Measurements from ENCODE around the gene HAVCR2. TPM values are rescaled to one million over a fixed set of nuclear protein-coding genes. Genes with fewer than 3 reads are reported as not detected.

The HAVCR2 gene
- total RNA-seq, 1 experiment from 2014 or later = not detected

- H3K27ac Mint-ChIP-seq = no peak overlapping the region
- H3K79me1 ChIP-seq (ENCODE audit: insufficient read depth, low read depth, low read length, poor library complexity, severe bottlenecking) = no peaks in the 10 kb centered on the region
- H3K9me3 ChIP-seq (ENCODE audit: control insufficient read depth, low read depth, low read length) = no peaks in the 10 kb centered on the region
- H3K23me2 ChIP-seq (ENCODE audit: insufficient read length, low read depth, low read length, poor library complexity, severe bottlenecking) = no peaks in the 10 kb centered on the region
- no peaks in the 10 kb centered on the region for H4K20me1 ChIP-seq (ENCODE audit: control insufficient read depth, insufficient read depth, insufficient read length)
- H3K27ac ChIP-seq (ENCODE audit: insufficient read length, low read depth, low read length) = no peak overlapping the region
- no peaks in the 10 kb centered on the region for H3K4me1 Mint-ChIP-seq
- H2AFZ ChIP-seq (ENCODE audit: low read length) = no peak overlapping the region
- H2BK15ac ChIP-seq (ENCODE audit: low read depth, low read length) = no peak overlapping the region
- H3K9me3 Mint-ChIP-seq = no peaks in the 10 kb centered on the region
- no peak overlapping the region for H3K9ac ChIP-seq (ENCODE audit: extremely low read depth, insufficient read length, low read length)
- no peaks in the 10 kb centered on the region for H3K4me1 ChIP-seq (ENCODE audit: insufficient read depth, low read length)
- H3K27me3 Mint-ChIP-seq (ENCODE audit: low read depth) = no peaks in the 10 kb centered on the region; the same call in 1 of the 2 replicates
- no peak overlapping the region for H2BK5ac ChIP-seq (ENCODE audit: insufficient read length, low read length)
- H2BK20ac ChIP-seq (ENCODE audit: low read depth, low read length, poor library complexity, severe bottlenecking) = no peak overlapping the region
- no peak overlapping the region for H2BK12ac ChIP-seq (ENCODE audit: insufficient read length, low read depth, low read length)
- no peaks in the 10 kb centered on the region for H3K36me3 Mint-ChIP-seq (ENCODE audit: insufficient read depth in 1 of 3, low read depth in 3 of 3)
- no peak for DNase-seq
- H4K5ac ChIP-seq (ENCODE audit: insufficient read length, low read depth, low read length) = no peak overlapping the region
- no peaks in the 10 kb centered on the region for H3K79me2 ChIP-seq (ENCODE audit: insufficient read depth, low read length)
- H3K4me2 ChIP-seq (ENCODE audit: insufficient read depth, insufficient read length, low read length) = no peak overlapping the region
- H3K4ac ChIP-seq (ENCODE audit: low read depth, low read length) = no peak overlapping the region
- H2AK5ac ChIP-seq (ENCODE audit: insufficient read length, low read length) = no peak overlapping the region
- no peak overlapping the region for H3K18ac ChIP-seq (ENCODE audit: insufficient read length, low read depth, low read length)
- H3T11ph ChIP-seq (ENCODE audit: low read length) = no peak overlapping the region
- no peak overlapping the region for H3K56ac ChIP-seq (ENCODE audit: insufficient read length, low read depth, low read length)
- no peak overlapping the region for H3K4me3 Mint-ChIP-seq
- no CpG with 5 or more reads among the region's 8 CpGs for WGBS (ENCODE audit: extremely low coverage, insufficient read length, low lambda C conversion rate)
- TF ChIP-seq CTCF (conservative IDR thresholded peaks at IDR 0.05) = no peak
- H2BK120ac ChIP-seq (ENCODE audit: low read depth, low read length, poor library complexity, severe bottlenecking) = no peak overlapping the region
- H3K14ac ChIP-seq (ENCODE audit: insufficient read depth, low read length) = no peak overlapping the region
- no peak overlapping the region for H3K23ac ChIP-seq (ENCODE audit: insufficient read length, low read depth, low read length)
- no peaks in the 10 kb centered on the region for H3K27me3 ChIP-seq (ENCODE audit: insufficient read depth, low read length)
- no peak overlapping the region for H4K91ac ChIP-seq (ENCODE audit: insufficient read length, low read depth, low read length)
- no peak overlapping the region for H4K8ac ChIP-seq (replicated peaks; ENCODE audit: insufficient read length, low read depth, low read length)
Observed at GRCh38 chr5:157086751-157087359, 22.0 kb downstream of the HAVCR2 start.
